ENCODE results near the gene WWOX. TPM values are rescaled to one million over a fixed set of nuclear protein-coding genes. Genes with fewer than 3 reads are reported as not detected.

Gene WWOX
- total and polyA plus RNA-seq, 7 donors = 7.1 to 46.8 (median 16.1) TPM

DNA sequence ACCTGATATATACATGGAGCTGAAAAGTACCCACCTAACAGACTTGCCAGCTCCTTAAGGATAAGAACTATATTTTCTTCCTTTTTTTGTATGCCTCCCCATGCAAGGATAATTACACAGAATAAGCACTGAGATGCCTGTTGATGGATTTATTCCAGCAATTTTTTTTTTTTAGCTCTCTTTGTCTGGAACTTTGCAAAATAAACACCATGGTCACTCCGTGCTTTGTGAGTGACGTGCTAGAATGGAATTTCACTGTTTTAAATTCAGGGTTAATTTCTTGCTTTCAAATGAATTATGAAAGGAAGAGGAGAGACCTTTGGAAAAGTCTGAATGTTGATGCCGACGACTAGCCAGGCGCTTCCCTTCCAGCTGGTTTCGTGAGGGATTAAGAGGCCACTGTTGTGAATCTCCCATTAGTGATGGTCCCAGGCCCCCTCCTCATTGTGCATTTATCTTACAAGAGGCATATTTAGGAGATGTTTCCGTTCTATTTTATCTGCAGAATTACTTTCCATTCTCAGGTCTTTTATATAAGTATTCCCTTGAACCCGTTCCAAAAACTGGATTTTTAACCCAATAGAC is 529.1 kb downstream of the WWOX start:
- no peak for DNase-seq
- Histone ChIP-seq H3K27ac (no peak overlapping the region), H3K4me3 (no peak overlapping the region), H3K27me3 (no peaks in the 10 kb centered on the region), H3K36me3 (no peaks in the 10 kb centered on the region), H3K9me3 (peaks cover 0 to 7% (median 2%) of the 10 kb centered on the region in 4 donors), H3K4me1 (peaks cover 0 to 4% (median 0%) of the 10 kb centered on the region in 4 donors)
- 79 to 83% methylated on average over 8 of the region's 8 CpGs for WGBS, 2 donors
- TF ChIP-seq EP300 (IDR thresholded peaks at IDR 0.05) = no peak
- TF ChIP-seq, protein P1, sequence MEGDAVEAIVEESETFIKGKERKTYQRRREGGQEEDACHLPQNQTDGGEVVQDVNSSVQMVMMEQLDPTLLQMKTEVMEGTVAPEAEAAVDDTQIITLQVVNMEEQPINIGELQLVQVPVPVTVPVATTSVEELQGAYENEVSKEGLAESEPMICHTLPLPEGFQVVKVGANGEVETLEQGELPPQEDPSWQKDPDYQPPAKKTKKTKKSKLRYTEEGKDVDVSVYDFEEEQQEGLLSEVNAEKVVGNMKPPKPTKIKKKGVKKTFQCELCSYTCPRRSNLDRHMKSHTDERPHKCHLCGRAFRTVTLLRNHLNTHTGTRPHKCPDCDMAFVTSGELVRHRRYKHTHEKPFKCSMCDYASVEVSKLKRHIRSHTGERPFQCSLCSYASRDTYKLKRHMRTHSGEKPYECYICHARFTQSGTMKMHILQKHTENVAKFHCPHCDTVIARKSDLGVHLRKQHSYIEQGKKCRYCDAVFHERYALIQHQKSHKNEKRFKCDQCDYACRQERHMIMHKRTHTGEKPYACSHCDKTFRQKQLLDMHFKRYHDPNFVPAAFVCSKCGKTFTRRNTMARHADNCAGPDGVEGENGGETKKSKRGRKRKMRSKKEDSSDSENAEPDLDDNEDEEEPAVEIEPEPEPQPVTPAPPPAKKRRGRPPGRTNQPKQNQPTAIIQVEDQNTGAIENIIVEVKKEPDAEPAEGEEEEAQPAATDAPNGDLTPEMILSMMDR (IDR thresholded peaks at IDR 0.05) = no peak
- no peak for TF ChIP-seq POLR2AphosphoS5 (IDR thresholded peaks at IDR 0.05)
- no peak for TF ChIP-seq POLR2A (IDR thresholded peaks at IDR 0.05)
- intact Hi-C loops (cut with DNase I) = no loop called here

- DNase-seq = no peak
- H3K27ac ChIP-seq = no peak overlapping the region
- H3K4me3 ChIP-seq = no peak overlapping the region
- peaks cover 0 to 7% (median 2%) of the 10 kb centered on the region in 4 donors for H3K9me3 ChIP-seq
- H3K4me1 ChIP-seq = peaks cover 0 to 4% (median 0%) of the 10 kb centered on the region in 4 donors
- intact Hi-C loops (cut with DNase I) = no loop called here
- no peaks in the 10 kb centered on the region for H3K36me3 ChIP-seq
- 0% methylated on average over 1 of the region's 1 CpG for WGBS, 2 donors
- TF ChIP-seq POLR2AphosphoS5 (IDR thresholded peaks at IDR 0.05) = no peak
- TF ChIP-seq POLR2A (IDR thresholded peaks at IDR 0.05) = no peak
- no peak for TF ChIP-seq EP300 (IDR thresholded peaks at IDR 0.05)
- TF ChIP-seq, protein P1 (IDR thresholded peaks at IDR 0.05) = no peak
- H3K27me3 ChIP-seq = no peaks in the 10 kb centered on the region
Measured at GRCh38 chr16:78629173-78629572, 529.7 kb downstream of the WWOX start.

DNA sequence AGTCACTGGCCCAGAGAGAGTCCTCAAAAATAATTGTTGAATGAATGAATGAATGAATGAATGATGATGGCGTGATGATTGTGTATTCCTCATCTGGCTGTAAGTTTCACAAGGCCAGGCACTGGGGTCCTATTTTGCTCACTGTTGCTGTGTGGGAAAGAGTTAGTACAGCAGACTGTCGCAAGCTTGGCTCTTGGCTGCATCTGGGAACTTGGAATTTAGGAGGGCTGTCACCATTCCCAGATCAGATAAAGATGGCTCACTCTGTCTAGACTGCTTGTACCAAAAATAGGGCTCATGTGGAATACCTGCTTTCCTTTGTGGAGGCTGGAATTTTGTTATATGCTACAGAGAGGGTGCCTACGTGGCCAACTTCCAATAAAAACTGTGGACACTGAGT is 530.6 kb downstream of the WWOX start:
- WGBS, 2 donors = 93 to 96% methylated on average over 3 of the region's 3 CpGs
- intact Hi-C loops (cut with DNase I) = no loop called here

GRCh38 chr16:78633551-78633950 is 534.1 kb downstream of the WWOX start:
- 85% methylated on average over 12 of the region's 12 CpGs for WGBS, 2 donors
- intact Hi-C loops (cut with DNase I) = no loop called here
- Histone ChIP-seq H3K27ac (no peak overlapping the region), H3K27me3 (no peaks in the 10 kb centered on the region), H3K4me1 (peaks cover 0 to 3% (median 0%) of the 10 kb centered on the region in 4 donors), H3K36me3 (no peaks in the 10 kb centered on the region), H3K4me3 (no peak overlapping the region), H3K9me3 (peaks cover 0 to 7% (median 2%) of the 10 kb centered on the region in 4 donors)
- no peak for TF ChIP-seq POLR2AphosphoS5 (IDR thresholded peaks at IDR 0.05)
- no peak for TF ChIP-seq POLR2A (IDR thresholded peaks at IDR 0.05)
- TF ChIP-seq EP300 (IDR thresholded peaks at IDR 0.05) = no peak
- TF ChIP-seq, protein P1 (IDR thresholded peaks at IDR 0.05) = no peak
- no peak for DNase-seq

More for the DNA sequence above, 530.6 kb downstream of the WWOX start:
- DNase-seq = no peak
- TF ChIP-seq EP300 (IDR thresholded peaks at IDR 0.05) (no peak), POLR2AphosphoS5 (IDR thresholded peaks at IDR 0.05) (no peak), POLR2A (IDR thresholded peaks at IDR 0.05) (no peak)
- TF ChIP-seq, protein P1 (IDR thresholded peaks at IDR 0.05) = no peak
- Histone ChIP-seq H3K9me3 (peaks cover 0 to 7% (median 2%) of the 10 kb centered on the region in 4 donors), H3K4me3 (no peak overlapping the region), H3K4me1 (peaks cover 0 to 4% (median 0%) of the 10 kb centered on the region in 4 donors), H3K27ac (no peak overlapping the region), H3K36me3 (no peaks in the 10 kb centered on the region), H3K27me3 (no peaks in the 10 kb centered on the region)

GRCh38 chr16:78635807-78636206 is 536.4 kb downstream of the WWOX start:
- no peak for TF ChIP-seq POLR2AphosphoS5 (IDR thresholded peaks at IDR 0.05)
- no peak for TF ChIP-seq POLR2A (IDR thresholded peaks at IDR 0.05)
- TF ChIP-seq EP300 (IDR thresholded peaks at IDR 0.05) = no peak
- TF ChIP-seq, protein P1 (IDR thresholded peaks at IDR 0.05) = no peak
- Histone ChIP-seq H3K36me3 (no peaks in the 10 kb centered on the region), H3K4me3 (no peak overlapping the region), H3K9me3 (no peaks in the 10 kb centered on the region), H3K27ac (no peak overlapping the region), H3K27me3 (no peaks in the 10 kb centered on the region), H3K4me1 (no peaks in the 10 kb centered on the region)
- WGBS, 2 donors = 94 to 96% methylated on average over 9 of the region's 9 CpGs
- no peak for DNase-seq
- intact Hi-C loops (cut with DNase I) = no loop called here
